Bone marrow (tissue), 2 donors: ENCODE measurements around the gene MCM3AP.
"Not testable (repeated sequence)": the region's sequence is repeated elsewhere in the genome, so short reads cannot be mapped to it uniquely, and the experiment has no call there.

Source experiments
- DNase-seq, 2 donors: peaks; one replicate each; lab custom pipeline; 2025; lab: John Stamatoyannopoulos, UW

Gene MCM3AP

GRCh38 chr21:46243960-46244361 lies 41.5 kb downstream of the MCM3AP start:
- DNase-seq, result no peak

- DNase-seq, result no peak
Measured at GRCh38 chr21:46243325-46243724, 42.1 kb downstream of the MCM3AP start.

- not testable (repeated sequence) for DNase-seq
Measured at GRCh38 chr21:46241577-46241976, 43.8 kb downstream of the MCM3AP start.

- DNase-seq, result no peak
Measured at GRCh38 chr21:46239817-46240325, 45.5 kb downstream of the MCM3AP start.

- DNase-seq, result no peak
Measured at GRCh38 chr21:46237474-46237873, 47.9 kb downstream of the MCM3AP start.

GRCh38 chr21:46234436-46234950 lies 50.9 kb downstream of the MCM3AP start:
- DNase-seq, result no peak

- DNase-seq, result no peak
Measured at GRCh38 chr21:46229923-46230260, 55.5 kb downstream of the MCM3AP start.

GRCh38 chr21:46229133-46229922 lies 56.1 kb downstream of the MCM3AP start:
- DNase-seq, result peak in 1 of 2 donors; percentile 78

- peak; percentile 78 to 88 for DNase-seq
Measured at GRCh38 chr21:46228345-46229051, 56.9 kb downstream of the MCM3AP start, which contains the start of gene LSS. Gene LSS (minus strand): TSS chr21:46228774. CDS start chr21:46228745, 29 bp downstream.

GRCh38 chr21:46227811-46228344 lies 57.5 kb downstream of the MCM3AP start:
- DNase-seq, result no peak

- DNase-seq, result no peak
Measured at GRCh38 chr21:46226920-46227599, 58.4 kb downstream of the MCM3AP start.

- DNase-seq, result no peak
Measured at GRCh38 chr21:46226146-46226545, 59.3 kb downstream of the MCM3AP start.

GRCh38 chr21:46223661-46224060 lies 61.8 kb downstream of the MCM3AP start:
- not testable (repeated sequence) for DNase-seq

GRCh38 chr21:46223217-46223616 lies 62.2 kb downstream of the MCM3AP start:
- no peak for DNase-seq

- no peak for DNase-seq
Measured at GRCh38 chr21:46222436-46223116, 62.8 kb downstream of the MCM3AP start.

GRCh38 chr21:46221664-46222435 lies 63.6 kb downstream of the MCM3AP start:
- no peak for DNase-seq

GRCh38 chr21:46220847-46221246 lies 64.6 kb downstream of the MCM3AP start:
- DNase-seq, result no peak

GRCh38 chr21:46220275-46220810 lies 65.1 kb downstream of the MCM3AP start:
- no peak for DNase-seq

- no peak for DNase-seq
Measured at GRCh38 chr21:46219591-46220239, 65.7 kb downstream of the MCM3AP start.
